Measurements from ENCODE around the gene FBN1. TPM values are rescaled to one million over a fixed set of nuclear protein-coding genes. Genes with fewer than 3 reads are reported as not detected.

The FBN1 gene
- total RNA-seq, 1 donor from 2014 or later: 164 TPM

DNA sequence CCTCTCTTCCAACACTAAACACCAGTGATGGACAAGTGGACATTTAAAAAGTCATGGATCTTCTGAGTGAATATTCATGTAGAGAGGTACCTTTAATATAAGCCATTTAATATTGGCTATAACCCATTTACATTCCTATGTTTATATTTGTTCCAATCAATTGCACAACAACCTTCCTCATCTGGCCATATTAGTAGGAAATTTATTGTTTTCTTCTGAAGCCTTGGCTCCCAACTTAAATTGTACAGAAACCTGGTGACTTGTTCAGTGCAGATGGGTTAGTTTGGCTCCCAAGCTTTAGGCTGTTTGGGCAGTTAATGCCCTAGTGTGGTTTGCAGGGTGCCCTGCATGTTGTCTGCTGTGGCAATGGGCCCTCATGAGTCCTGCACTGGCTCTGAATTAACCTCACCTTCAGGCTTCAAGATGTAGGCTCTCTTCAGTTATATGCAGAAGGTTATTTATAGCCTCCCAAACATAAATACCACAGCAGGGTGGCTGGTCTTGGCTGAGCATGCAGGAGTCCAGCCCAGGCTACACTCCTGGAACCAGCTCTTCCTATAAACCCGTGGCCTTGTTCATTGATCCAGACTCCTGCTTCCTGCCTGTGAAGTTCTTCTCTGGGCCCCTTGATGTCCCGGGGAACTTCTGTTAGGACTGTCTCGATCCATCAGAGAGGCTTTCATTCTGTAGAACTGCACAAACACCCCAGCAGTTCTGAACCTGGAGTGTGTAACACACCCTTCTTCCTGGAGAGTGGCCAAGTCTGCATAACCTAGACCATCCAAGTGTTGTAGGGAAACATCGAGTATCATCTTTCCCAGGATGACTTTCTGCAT, 257.3 kb downstream of the FBN1 start:
- Histone ChIP-seq H3K27ac (peak overlapping the region; percentile 8 to 38), H3K27me3 (no peaks in the 10 kb centered on the region)
- TF ChIP-seq CTCF (IDR thresholded peaks at IDR 0.05): no peak

GRCh38 chr15:48385031-48385830, 260.3 kb downstream of the FBN1 start:
- intact Hi-C loops (cut with DNase I): no loop called here
- Histone ChIP-seq H3K9me3 (no peaks in the 10 kb centered on the region), H3K36me3 (no peaks in the 10 kb centered on the region), H3K27me3 (no peaks in the 10 kb centered on the region), H3K4me1 (peaks cover 9 to 31% of the 10 kb centered on the region in 2 donors), H3K4me3 (no peak overlapping the region), H3K27ac (peak overlapping the region; percentile 44 to 47)
- DNase-seq (ENCODE audit: low spot score in 2 of 2): peak in 1 of 2 donors; percentile 71
- no peak for TF ChIP-seq CTCF (IDR thresholded peaks at IDR 0.05)

More for the DNA sequence above, 257.3 kb downstream of the FBN1 start:
- Histone ChIP-seq H3K4me3 (no peak overlapping the region), H3K9me3 (no peaks in the 10 kb centered on the region), H3K4me1 (peaks cover 11 to 49% of the 10 kb centered on the region in 2 donors), H3K36me3 (no peaks in the 10 kb centered on the region)
- intact Hi-C loops (cut with DNase I): no loop called here
- DNase-seq (ENCODE audit: low spot score in 2 of 2): no peak

DNA sequence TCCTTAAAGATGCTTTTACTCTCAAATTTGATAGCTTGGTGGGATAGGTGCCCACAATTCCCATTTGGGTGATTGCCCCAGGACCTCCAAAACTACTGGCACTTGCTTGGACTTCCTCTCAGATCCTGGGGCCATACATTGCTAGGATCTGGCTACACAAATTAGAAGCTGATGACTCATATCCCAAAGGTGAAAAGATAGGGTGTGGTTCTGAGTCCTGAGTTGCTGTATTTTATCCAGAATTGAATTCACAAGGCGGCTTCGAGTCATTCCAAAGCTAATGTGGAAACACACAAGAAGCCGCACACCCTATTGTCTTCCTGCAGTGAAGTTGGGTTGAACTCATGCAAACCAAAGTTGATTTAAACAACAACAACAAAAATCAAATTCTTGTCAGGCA, 260.9 kb downstream of the FBN1 start:
- Histone ChIP-seq H3K27me3 (no peaks in the 10 kb centered on the region), H3K36me3 (no peaks in the 10 kb centered on the region), H3K4me3 (no peak overlapping the region), H3K9me3 (no peaks in the 10 kb centered on the region), H3K4me1 (peaks cover 9 to 24% of the 10 kb centered on the region in 2 donors), H3K27ac (no peak overlapping the region)
- intact Hi-C loops (cut with DNase I): no loop called here
- TF ChIP-seq CTCF (IDR thresholded peaks at IDR 0.05): no peak
- DNase-seq (ENCODE audit: low spot score in 2 of 2): no peak

GRCh38 chr15:48383031-48383430, 262.5 kb downstream of the FBN1 start:
- no peaks in the 10 kb centered on the region for H3K36me3 ChIP-seq
- H3K4me1 ChIP-seq: peaks cover under 1 to 9% of the 10 kb centered on the region in 2 donors
- H3K27me3 ChIP-seq: no peaks in the 10 kb centered on the region
- no peaks in the 10 kb centered on the region for H3K9me3 ChIP-seq
- H3K27ac ChIP-seq: no peak overlapping the region
- H3K4me3 ChIP-seq: no peak overlapping the region
- no peak for TF ChIP-seq CTCF (IDR thresholded peaks at IDR 0.05)
- intact Hi-C loops (cut with DNase I): no loop called here
- no peak for DNase-seq (ENCODE audit: low spot score in 2 of 2)

DNA sequence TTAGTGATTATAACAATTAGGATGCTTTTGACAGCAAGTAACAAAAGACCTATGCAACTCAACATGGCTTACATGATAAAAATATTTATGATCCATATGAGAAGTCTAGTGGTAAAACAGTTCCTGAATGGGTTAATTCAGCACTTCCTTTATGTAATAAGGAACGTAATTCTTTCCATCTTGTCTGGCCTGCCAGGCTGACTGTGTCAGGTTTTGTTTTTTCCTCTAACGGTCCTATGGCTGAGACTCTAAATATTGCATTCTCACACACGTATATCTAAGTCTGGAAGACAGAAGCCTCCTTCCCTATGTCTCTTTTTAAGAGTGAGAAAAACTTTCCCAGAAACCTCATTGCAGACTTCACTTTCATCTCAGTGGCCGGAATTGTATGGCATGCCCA, 263.6 kb downstream of the FBN1 start:
- DNase-seq (ENCODE audit: low spot score in 2 of 2): no peak
- Histone ChIP-seq H3K27me3 (no peaks in the 10 kb centered on the region), H3K9me3 (no peaks in the 10 kb centered on the region), H3K4me3 (no peak overlapping the region), H3K36me3 (no peaks in the 10 kb centered on the region), H3K27ac (no peak overlapping the region), H3K4me1 (peaks cover 0 to 7% of the 10 kb centered on the region in 2 donors)
- intact Hi-C loops (cut with DNase I): loop anchor here (2.0 kb wide), 1 partner anchor 63 kb away; no protein-coding TSS in a partner anchor
- no peak for TF ChIP-seq CTCF (IDR thresholded peaks at IDR 0.05)
